AG04450 (cell line): ENCODE results near the gene CNOT4. TPM values are rescaled to one million over a fixed set of nuclear protein-coding genes. Genes with fewer than 3 reads are reported as not detected.

Source experiments
- CTCF ChIA-PET: fragments of 300-600, 350-600 bp; formaldehyde crosslinking; extraction: SDS; loops from one replicate; lab custom pipeline; 2022; ENCODE audit warnings: antibody characterized with exemption, inconsistent platforms; lab: Charles Lee
- POLR2A ChIA-PET: fragments of 350-600 bp; formaldehyde crosslinking; extraction: SDS; loops from one replicate; lab custom pipeline; 2021; ENCODE audit warnings: antibody characterized with exemption, inconsistent platforms; lab: Yijun Ruan, JAX
- DNase-seq: peaks from one replicate; pipeline ENCODE4 v3.0.0-alpha.2; 2011; ENCODE audit warnings: low read depth, low spot score
- H3K27ac ChIP-seq: one replicate; pipeline ENCODE4 v1.5.1; 2012; ENCODE audit warnings: low read depth, low read length, control low read depth
- H3K27me3 ChIP-seq: one replicate; pipeline ENCODE4 v1.6.0; 2012; ENCODE audit warnings: low read length; ENCODE audit not compliant: control insufficient read depth, insufficient read depth
- H3K4me3 ChIP-seq: 2 replicates; pipeline ENCODE4 v1.5.1; 2011; ENCODE audit warnings: mild to moderate bottlenecking, low read depth, low read length, control low read depth
- H3K9me3 ChIP-seq: 2 replicates; pipeline ENCODE4 v1.5.1; 2012; ENCODE audit warnings: low read length; ENCODE audit not compliant: control insufficient read depth, insufficient read depth
- CTCF ChIP-seq: IDR thresholded peaks from 2 replicates; pipeline ENCODE4 v1.5.1; 2011; ENCODE audit warnings: low read depth, low read length, control low read depth, inconsistent platforms
- polyA minus RNA-seq: library from RNA; depleted of rRNA, polyadenylated mRNA; stranded (reverse); fragments of >200 nt; gene quantifications from 2 replicates; pipeline ENCODE4 v1.2.3, GENCODE V29; 2011; rRNA and poly(A)+ RNA removed
- polyA plus RNA-seq: library from polyadenylated mRNA; depleted of rRNA; stranded (reverse); fragments of >200 nt; gene quantifications from 2 replicates; pipeline ENCODE4 v1.2.3, GENCODE V29; 2011; rRNA removed

The CNOT4 gene
- polyA plus RNA-seq = 15.8 and 17.0 TPM in 2 replicates
- polyA minus RNA-seq = 20.4 and 22.4 TPM in 2 replicates

- Histone ChIP-seq H3K27me3 (no peaks in the 10 kb centered on the region), H3K9me3 (no peaks in the 10 kb centered on the region; the same call in 1 of the 2 replicates), H3K27ac (peak within 1 kb of the TSS; percentile 96), H3K4me3 (peak within 1 kb of the TSS; percentile 96)
- CTCF ChIA-PET = interaction anchor here (1.0 to 1.4 kb wide), 5 partner anchors 13 to 236 kb away, joined by 3 to 6 read pairs (median 6); no protein-coding TSS in a partner anchor
- DNase-seq = peak; percentile 85
- POLR2A ChIA-PET = interaction anchor here (0.6 kb wide), 1 partner anchor 440 kb away, joined by 3 read pairs; no protein-coding TSS in a partner anchor
- no peak for TF ChIP-seq CTCF
These were observed at the start of gene CNOT4 for GRCh38 chr7:135509839-135510591. TSS of gene CNOT4 (minus strand) at chr7:135510102. CDS start at chr7:135438331, 71,771 bp downstream.

GRCh38 chr7:135558881-135559280 is 49.0 kb upstream of the CNOT4 start:
- peaks cover 2% of the 10 kb centered on the region for H3K27me3 ChIP-seq
- ChIA-PET CTCF (interaction anchor here (0.7 to 5.6 kb wide), 9 partner anchors 11 to 284 kb away, joined by 3 to 55 read pairs (median 3); no protein-coding TSS in a partner anchor), POLR2A (no interaction called here)
- peak overlapping the region; percentile 75 for H3K4me3 ChIP-seq
- TF ChIP-seq CTCF = no peak
- H3K27ac ChIP-seq = no peak overlapping the region
- H3K9me3 ChIP-seq = no peaks in the 10 kb centered on the region
- DNase-seq = no peak

- peak overlapping the region; percentile 75 for H3K4me3 ChIP-seq
- H3K27me3 ChIP-seq = peaks cover 2% of the 10 kb centered on the region
- H3K27ac ChIP-seq = peak overlapping the region; percentile 92
- ChIA-PET CTCF (interaction anchor here (0.5 to 5.6 kb wide), 14 partner anchors 15 to 304 kb away, joined by 3 to 55 read pairs (median 3); no protein-coding TSS in a partner anchor), POLR2A (no interaction called here)
- no peaks in the 10 kb centered on the region for H3K9me3 ChIP-seq
- TF ChIP-seq CTCF = peak; percentile 69
- peak; percentile 1 for DNase-seq
These were observed 48.5 kb upstream of the CNOT4 start for GRCh38 chr7:135558337-135558767.

- Histone ChIP-seq H3K9me3 (no peaks in the 10 kb centered on the region), H3K27me3 (peaks cover 2% of the 10 kb centered on the region), H3K4me3 (peak within 1 kb of the TSS; percentile 75), H3K27ac (peak within 1 kb of the TSS; percentile 92)
- peak; percentile 37 for DNase-seq
- 0 out of 2 replicates have a peak, but pooled peaks have one; percentile 6 for TF ChIP-seq CTCF
- ChIA-PET POLR2A (no interaction called here), CTCF (interaction anchor here (0.5 to 5.6 kb wide), 12 partner anchors 15 to 304 kb away, joined by 3 to 55 read pairs (median 3); no protein-coding TSS in a partner anchor)
These were observed 47.8 kb upstream of the CNOT4 start, which contains the start of gene NUP205 for GRCh38 chr7:135557455-135558336. TSS of gene NUP205 (plus strand) at chr7:135557917. CDS start at chr7:135557945, 28 bp downstream.
